OCI-LY1 (cell line): Measurements from ENCODE around the gene ZEB1.

Experiments used
- EZH2 ChIP-seq: fragments of 200-600 bp; sonication (generic), shearing (Covaris generic); IDR thresholded peaks from 2 replicates; pipeline ENCODE4 v1.8.0; 2017; ENCODE audit warnings: borderline replicate concordance, mixed run types, mild to moderate bottlenecking, antibody characterized with exemption, low read length, moderate library complexity, mixed read lengths
- TF ChIP-seq, protein P1 (sequence below): fragments of 200-600 bp; sonication (generic), shearing (Covaris generic); IDR thresholded peaks from 2 replicates; pipeline ENCODE4 v1.5.1; 2017; ENCODE audit warnings: mild to moderate bottlenecking, antibody characterized with exemption, low read length, moderate library complexity, mixed read lengths

- TF ChIP-seq, protein P1, sequence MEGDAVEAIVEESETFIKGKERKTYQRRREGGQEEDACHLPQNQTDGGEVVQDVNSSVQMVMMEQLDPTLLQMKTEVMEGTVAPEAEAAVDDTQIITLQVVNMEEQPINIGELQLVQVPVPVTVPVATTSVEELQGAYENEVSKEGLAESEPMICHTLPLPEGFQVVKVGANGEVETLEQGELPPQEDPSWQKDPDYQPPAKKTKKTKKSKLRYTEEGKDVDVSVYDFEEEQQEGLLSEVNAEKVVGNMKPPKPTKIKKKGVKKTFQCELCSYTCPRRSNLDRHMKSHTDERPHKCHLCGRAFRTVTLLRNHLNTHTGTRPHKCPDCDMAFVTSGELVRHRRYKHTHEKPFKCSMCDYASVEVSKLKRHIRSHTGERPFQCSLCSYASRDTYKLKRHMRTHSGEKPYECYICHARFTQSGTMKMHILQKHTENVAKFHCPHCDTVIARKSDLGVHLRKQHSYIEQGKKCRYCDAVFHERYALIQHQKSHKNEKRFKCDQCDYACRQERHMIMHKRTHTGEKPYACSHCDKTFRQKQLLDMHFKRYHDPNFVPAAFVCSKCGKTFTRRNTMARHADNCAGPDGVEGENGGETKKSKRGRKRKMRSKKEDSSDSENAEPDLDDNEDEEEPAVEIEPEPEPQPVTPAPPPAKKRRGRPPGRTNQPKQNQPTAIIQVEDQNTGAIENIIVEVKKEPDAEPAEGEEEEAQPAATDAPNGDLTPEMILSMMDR = no peak
- TF ChIP-seq EZH2 = no peak
Measured at GRCh38 chr10:31362023-31362641, 43.1 kb downstream of the ZEB1 start.
